GM21737 (cell line): ENCODE measurements around the gene C3orf38.
"Not testable (repeated sequence)": the region's sequence is repeated elsewhere in the genome, so short reads cannot be mapped to it uniquely, and the experiment has no call there.

Experiments used
- ATAC-seq: cut with Tn5 transposase; IDR thresholded peaks from one replicate; pipeline ENCODE4 v1.9.1; 2021; ENCODE audit warnings: mild to moderate bottlenecking, moderate library complexity; ENCODE audit not compliant: unreplicated experiment

The C3orf38 gene

DNA sequence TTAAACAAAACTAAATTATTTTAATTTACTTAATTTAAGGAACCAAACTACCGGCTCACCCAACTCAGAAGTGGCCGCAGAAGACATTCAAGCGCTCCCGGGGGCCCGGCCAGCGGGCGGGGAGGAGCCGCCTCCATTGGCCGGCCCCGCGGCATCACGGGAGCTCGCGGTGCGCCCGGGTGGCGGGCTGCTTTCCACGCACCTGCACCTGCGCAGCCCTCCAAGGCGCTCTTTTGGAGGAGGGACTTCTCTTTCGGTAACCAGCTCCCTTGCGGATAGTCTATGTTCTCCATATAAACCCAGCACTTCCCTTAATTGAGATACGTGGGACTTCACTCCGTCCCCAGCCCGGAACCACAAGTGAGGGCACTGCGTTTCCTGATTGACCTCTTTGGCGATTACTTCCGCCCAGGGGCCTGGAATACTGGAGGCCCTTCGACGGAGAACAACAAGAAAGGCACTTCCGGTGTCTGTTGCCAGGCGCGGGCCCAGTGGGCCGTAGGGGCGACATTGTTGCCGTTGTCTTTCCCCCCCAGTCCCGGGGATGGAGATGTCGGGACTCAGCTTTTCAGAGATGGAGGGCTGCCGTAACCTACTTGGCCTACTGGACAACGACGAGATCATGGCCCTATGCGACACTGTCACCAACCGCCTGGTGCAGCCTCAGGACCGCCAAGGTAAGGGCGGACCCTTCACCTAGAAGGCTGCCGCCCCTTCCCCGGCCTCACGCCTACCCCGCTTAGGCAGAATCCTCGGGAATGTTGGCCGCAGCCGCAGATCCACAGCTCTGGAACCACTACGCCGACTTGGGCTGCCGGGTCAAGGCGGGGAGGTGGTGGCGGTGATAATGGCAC is at the start of gene C3orf38:
Gene C3orf38, plus strand, starts transcription at position 451 of the 854 bp plus-strand sequence. Its CDS starts 94 bp downstream, at position 545.
- peak; percentile 78 for ATAC-seq

DNA sequence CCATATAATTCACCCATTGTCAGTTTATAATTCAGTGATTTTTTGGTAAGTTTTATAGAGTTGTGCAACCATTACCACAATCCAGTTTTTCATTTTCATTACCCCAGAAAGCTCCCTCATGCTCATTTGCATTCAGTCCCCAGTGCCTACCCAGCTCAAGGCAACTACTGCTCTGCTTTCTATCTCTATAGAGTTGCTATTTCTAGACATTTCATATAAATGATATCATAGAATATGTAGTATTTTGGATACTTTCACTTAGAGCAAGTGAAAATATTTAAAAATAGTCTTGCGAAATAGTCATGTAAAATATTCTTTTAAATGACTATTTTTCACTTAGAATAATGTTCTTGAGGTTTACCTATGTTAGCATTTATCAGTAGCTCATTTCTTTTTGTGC is 48.6 kb upstream of the C3orf38 start:
- ATAC-seq: no peak

DNA sequence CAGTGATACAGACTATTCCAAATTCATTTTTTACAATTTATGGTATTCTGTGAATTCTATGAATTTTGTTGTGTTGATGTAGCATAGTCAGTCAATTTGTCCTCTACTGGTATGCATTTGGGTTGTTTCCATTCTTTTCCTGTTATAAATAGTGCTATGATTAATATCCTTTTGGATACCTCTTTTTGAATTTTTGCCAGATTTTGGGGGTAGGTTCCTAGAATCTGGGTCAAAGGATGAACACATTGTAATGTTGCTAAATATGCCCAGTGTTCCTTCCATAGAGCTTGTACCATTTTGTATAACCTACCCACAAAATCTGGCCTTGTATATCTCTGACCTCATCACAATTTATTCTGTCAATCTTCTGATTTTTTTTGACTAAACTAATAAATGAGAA is 44.4 kb upstream of the C3orf38 start:
- ATAC-seq: no peak

DNA sequence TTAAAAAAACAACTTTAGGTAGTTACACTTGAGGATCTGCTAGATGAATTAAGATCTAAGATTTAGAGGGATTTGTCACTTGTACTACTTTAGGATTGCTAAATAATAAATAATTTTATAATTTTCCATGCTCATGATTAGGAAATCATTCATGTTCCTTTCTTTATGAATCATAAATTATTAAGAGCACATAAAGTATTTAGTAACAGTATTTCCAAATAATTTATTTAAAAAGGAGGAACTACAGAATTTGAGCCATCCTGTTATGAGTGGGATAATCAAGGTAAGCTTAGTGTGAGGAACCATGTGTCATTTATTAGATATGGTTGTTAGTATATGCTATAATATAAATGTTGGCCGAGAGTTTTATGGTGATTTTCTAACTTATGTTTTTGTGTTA is 37.5 kb upstream of the C3orf38 start:
- no peak for ATAC-seq

DNA sequence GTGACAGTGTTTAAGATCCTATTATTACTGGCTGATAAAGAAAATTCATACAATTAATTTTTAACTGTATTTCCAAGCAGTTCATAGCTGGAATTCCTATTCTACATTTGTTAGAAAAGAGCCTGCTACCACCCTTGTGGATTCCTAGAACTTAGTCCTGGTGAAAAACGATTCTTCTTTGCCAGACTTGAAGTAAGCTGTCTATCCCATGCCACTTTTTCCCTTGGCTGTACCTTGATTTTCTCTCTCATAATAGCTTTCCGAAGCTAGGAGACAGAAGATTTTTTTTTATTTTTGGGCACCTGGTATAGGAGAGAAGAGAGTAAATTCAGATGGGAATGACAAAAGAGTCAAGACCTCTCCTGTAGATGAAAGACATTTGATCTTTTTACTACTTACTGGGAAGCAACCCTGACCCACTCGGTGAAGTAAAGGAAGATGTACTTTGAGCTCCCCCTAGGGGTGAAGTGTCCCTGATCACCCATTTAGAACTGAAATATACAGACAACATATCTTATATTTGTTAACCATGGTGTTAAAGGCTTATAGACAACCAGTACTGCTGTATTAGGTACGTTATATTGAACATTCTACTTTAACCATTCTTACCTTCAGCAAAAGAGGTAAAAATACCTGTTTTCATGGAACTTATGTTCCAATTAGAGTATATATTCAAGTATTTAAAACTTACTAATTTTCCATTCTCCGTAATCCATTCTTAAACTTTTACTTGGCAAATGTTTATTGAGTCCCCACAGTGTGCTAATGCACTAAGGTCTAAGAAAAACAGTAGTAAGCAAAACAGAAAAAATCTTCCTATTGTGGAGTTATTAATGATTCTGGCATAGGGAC is 36.2 kb upstream of the C3orf38 start:
- peak; percentile 94 for ATAC-seq

DNA sequence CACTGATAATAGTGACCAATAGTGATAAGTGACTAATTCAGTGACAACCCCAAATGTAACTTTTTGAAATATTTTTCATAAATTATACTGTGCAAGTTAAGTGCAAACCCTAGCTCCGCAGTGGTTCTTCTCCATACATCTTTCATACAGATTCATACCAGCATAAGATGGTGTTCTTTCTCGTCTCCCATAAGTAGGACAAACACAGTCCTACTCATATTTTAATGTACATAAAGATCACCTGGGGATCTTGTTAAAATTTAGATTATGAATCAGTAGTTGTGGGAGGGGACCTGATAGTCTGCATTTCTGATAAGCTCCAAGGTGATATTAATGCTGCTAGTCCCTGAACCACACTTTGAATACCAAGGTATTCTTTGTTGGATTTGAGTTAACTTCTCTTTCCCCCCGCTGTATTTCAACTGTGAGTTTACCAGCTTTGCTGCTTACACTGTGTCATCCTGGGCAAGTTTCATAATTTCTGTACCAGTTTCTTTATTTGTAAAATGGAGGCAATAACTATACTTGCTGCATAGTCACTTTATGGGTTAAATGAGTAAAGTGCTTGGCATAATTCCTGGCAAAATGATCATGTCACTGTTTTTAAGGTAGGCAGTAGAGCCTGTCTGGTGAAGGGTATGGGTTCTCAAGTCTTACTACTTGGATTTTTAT is 34.7 kb upstream of the C3orf38 start:
- no peak for ATAC-seq

DNA sequence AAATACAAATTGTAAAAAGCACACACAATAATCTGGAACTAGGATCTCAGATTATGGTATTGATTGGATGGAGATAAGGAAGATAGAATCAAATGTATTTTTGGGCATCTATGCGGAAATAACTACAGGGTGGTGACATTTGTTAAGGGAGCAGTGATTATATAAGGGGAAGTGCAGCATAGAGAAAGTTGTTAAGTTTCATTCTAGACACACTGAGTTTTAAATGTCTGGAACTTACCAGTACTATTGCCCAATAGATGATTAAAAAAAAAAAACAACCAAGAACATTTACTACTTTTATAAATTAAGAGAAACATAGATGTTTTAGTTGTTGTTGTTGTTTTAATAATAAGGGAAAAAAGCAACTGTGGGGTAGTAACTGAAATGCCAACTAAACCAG is 32.1 kb upstream of the C3orf38 start:
- no peak for ATAC-seq

DNA sequence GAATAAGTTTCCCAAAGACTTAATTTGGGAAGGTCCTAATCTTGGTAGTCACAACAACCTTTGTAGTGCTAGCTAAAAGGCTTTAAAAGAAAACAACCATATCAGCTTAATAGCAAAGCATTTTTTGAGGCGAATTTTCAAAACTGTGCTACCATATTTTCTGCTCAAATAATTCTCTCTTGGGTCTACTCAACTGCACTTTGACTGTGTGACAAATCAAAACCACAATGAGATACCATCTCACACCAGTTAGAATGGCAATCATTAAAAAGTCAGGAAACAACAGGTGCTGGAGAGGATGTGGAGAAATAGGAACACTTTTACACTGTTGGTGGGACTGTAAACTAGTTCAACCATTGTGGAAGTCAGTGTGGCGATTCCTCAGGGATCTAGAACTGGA is 31.2 kb upstream of the C3orf38 start:
- ATAC-seq: not testable (repeated sequence)

DNA sequence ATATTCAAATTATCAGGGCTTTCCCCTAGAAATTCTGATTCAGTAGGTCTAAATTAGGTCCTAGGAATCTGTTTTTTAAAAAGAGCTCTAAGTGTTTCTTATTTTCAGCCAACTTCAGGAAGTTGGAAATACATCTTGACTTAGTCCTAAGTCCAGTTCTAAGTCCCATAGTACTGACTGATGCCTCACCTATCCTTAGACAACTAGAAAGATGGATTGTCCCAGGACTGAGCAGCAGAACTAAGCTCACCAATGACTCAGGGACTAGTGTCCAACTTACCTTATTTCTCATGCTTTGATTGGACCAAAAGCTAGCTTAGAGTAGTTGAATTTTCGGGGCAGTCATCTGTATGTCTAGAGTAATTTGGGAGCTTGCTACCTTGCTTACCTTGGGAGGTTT is 26.2 kb upstream of the C3orf38 start:
- no peak for ATAC-seq

DNA sequence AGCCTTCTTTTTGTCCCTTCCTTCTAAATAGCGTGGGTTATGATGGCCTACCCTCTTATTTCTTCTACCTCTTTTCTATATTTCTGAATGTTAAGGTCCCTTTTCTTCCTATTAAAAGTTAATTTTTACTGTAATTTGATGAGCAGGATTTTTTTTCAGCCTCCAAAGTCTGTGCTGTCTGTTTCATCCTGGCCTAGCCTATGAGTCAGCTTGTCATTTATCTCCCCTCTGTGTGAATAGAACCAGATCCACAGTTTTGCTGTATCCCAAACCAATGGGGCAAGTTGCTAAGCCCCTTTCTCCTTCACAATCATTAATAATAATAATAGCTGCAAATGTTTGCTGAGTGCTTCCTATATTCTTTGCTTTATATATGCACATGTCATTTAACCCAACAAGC is 18.1 kb upstream of the C3orf38 start:
- ATAC-seq: no peak

DNA sequence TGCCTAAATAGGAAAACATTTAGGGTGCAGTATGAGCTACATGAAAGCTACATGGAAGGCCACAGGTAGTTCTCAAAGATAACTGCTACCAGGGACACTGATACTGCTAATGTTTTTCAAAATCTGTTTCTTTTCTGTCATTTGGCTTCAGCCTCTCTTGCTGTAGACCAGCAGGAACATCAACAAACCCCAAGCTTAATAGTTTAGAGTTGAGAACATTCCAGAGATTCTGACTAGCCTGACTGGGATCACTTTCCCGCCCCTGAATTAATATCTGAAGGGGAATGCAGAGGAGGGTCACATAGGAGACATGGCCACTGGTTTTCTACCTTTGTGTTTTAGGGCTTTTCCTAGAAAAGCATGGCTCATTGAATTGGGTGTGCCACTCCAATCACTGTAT is 16.9 kb upstream of the C3orf38 start:
- ATAC-seq: no peak

DNA sequence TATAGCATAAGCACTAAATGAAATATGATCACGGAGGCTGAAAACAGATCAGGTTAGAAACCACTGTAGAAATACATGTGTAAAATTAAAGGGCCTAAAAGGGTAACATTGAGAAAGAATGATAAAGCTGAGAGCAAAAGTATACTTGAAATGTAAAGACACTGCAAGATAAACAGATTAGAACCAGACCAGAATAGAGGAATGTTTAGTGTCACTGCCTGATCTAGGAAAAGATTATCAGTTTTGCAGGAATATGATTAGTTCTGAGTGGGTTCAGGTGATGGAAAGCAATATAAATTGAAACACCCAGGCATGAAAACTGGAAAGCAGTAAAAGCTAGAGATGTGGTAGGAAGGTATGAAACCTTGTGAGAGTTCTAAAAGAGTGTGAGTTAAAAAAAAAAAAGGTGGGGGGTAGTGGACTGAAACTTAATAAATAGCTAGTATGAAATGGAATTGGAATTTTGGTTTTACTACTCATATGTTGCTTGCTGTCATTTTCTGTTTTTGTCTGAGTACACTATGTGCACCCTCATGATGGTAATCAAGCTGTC is 16.0 kb upstream of the C3orf38 start:
- ATAC-seq: no peak

DNA sequence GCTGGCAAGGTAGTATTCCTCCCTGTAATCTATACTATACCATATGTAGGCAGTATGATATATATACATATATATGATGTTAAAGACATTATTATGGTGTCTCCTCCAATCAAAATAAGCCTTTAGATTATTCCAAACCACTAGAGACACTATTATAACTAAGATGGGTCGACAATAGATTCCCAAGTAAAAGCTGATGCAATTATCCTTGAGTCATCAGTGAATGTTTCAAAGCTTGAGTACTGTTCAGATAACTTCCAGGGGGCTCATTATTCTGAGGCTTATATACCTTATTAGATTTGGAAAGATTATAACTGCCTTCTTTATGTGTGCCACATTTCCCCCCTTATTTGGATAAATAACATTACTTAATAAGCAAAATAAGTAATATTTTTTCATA is 11.9 kb upstream of the C3orf38 start:
- ATAC-seq: no peak

DNA sequence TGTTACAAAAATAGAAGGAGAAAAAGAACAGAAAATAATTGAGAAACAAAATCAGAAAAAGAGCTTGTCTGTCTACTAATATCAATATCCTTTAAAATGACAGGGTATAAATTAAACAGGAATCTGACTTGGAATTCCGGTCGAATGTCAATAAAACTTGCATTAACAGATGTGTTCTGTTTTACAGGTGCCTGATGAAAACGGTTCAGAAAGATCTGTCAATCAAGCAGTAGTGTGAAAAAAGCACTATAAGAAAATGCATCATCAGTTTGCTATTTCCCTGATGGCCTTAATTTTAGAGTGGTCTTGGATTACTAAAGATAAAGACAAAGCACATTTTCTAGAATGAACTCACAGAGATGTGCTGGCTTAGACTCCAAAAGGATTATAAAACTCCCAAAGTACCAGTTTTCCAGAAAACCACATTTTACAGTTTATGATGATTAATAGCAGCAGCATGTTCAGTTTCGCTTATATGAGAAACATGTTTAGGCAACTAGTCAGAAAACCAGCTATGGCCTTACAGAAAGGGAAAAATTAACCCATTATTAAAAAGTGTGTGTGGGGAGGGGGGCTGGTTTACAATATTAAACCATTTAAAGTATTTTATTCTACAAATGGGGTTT is 8.2 kb upstream of the C3orf38 start:
- ATAC-seq: no peak

DNA sequence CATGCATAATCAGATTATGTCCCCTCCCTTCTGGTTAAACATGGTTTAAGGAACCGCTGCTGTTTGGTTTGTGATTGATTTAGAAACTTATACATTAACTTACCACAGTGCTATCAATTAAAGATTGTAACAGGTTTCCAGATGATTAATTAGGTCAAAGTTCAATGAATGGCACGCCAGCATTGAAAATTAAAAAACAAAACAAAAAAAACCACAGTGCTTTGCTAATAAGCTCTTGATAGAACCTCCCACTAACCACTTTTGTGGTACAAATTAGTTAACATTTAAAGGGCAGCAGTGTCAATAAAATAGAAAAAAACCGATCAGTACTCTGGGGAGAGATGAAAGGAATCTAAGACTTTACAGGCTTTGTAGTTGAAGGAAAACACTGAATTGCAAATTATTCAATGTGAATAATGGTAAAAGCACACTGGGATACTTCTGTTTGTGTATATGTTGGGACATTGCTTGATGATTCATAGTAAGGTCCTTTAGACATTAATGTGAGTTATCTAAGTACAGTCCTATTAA is 7.6 kb upstream of the C3orf38 start:
- no peak for ATAC-seq

DNA sequence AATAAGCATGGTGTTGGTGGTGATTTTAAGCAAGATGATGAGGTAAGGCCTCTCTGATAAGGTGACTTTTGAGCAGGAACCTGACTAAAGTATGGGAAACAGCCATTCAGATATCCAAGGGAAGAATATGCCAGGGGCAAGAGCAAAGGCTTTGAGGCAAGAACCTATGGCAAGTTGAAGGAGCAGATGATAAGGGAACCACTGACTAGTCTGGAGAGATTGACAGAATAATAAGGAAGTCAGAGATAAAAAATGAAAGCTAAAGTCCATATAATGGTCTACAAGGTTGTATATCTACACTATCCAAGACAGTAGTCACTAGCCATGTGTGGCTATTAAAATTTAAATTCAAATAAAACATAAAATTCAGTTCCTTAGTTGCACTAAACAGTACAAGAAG is 2.5 kb upstream of the C3orf38 start:
- no peak for ATAC-seq

DNA sequence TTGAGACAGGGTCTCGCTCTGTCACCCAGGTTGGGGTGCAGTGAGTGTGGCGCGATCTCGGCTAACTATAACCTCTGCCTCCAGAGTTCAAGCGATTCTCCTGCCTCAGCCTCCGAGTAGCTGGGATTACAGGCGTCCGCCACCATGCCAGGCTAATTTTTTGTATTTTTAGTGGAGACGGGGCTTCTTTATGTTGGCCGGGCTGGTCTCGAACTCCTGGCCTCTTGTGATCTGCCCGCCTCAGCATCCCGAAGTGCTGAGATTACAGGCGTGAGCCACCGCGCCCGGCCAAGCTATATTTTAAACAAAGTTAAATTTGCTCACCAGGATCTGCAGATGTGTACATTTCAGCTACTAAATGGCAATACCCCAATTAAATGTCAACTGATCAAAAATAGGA is 1.1 kb upstream of the C3orf38 start:
- no peak for ATAC-seq

DNA sequence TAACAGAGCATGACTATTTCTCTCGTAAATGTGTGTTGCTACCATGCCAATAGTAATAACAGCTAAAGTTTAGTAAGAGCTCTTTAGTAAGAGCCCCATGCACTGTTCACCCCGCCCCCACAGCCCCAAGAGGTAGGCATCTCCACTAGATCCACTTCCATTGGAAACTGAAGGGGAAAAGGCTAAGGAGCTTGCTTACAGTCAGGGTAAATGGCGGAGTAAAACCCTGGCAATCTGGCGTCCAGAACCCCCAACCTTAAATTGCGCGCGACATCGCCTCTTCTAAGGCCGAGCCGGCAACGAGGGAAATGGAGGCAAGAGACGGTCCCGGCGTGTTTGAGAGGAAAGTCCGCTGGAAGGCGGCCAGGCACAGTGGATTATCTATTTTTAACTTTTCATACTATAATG is 654 bp upstream of the C3orf38 start:
- ATAC-seq: peak; percentile 9

DNA sequence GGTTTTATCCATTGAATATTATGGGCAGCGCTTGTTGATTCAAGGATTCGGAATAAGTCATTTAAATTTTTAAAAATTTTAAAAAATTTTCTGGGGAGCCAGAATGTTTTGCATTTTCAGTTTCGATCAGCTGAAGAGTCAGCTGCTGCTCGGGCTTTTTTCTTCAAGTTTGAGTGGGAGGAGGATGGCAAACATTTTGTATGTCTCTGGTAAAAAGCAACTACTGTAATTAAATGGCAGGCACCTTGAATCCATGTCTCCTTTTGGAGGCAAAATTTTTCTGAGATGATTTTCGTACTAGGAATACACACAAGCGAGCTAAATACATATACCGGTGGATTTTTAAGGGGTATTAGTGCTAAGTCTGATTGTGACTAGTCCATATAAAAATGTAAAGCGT is 612 bp downstream of the C3orf38 start:
- ATAC-seq: peak; percentile 29

DNA sequence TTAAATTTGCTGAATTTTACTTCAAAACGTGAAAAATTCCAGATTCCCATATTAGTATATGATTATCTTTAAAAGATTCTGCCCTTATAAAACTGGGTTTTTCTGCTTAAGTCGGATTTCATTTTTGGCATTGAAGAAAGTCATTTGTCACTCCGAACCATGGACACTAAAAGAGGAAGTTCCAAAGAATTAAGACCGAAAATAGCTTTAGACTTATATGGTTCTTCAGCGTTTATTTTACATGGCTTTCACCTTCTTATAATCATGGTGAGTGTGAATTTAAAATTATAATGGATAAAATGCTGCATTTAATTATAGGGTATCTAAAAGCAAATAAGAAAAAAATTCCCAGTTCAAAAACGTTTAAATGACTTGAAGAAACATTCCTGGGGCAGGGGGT is 1.0 kb downstream of the C3orf38 start:
- no peak for ATAC-seq
